SK-N-SH (cell line): ENCODE measurements around the gene GLIS1. TPM values are rescaled to one million over a fixed set of nuclear protein-coding genes. Genes with fewer than 3 reads are reported as not detected.

ENCODE experiments used
- CTCF ChIA-PET: fragments of 300-600, 350-600 bp; formaldehyde crosslinking; extraction: SDS; loops from one replicate; lab custom pipeline; 2021; lab: Yijun Ruan, JAX
- POLR2A ChIA-PET: fragments of 350-600 bp; sonication (Branson Sonifier 250); formaldehyde crosslinking; extraction: SDS; loops from one replicate; lab custom pipeline; 2020; ENCODE audit warnings: antibody characterized with exemption, inconsistent platforms; lab: Yijun Ruan, JAX
- DNase-seq: peaks from one replicate; pipeline ENCODE4 v3.0.0; 2012
- H2AFZ ChIP-seq: fragments of 200-600 bp; sonication (generic); 2 replicates; pipeline ENCODE4 v1.8.1; 2016; ENCODE audit warnings: antibody characterized with exemption, mild to moderate bottlenecking, low read depth
- H3F3A ChIP-seq: fragments of 200-600 bp; sonication (generic); replicated peaks from 2 replicates; pipeline ENCODE3; 2016; ENCODE audit warnings: antibody characterized with exemption, mild to moderate bottlenecking; ENCODE audit not compliant: insufficient read depth
- H3K27ac ChIP-seq, 2 experiments: fragments of 200-500 bp in 1 of 2; fragments of 200-600 bp in 1 of 2; sonication (Bioruptor generic) in 1 of 2; sonication (generic), shearing (Covaris generic) in 1 of 2; 2 replicates each; pipeline versions ENCODE4 v1.5.1 to v1.6.1; 2014 to 2016; ENCODE audit warnings: low read depth in 2 of 2, inconsistent platforms in 1 of 2, low read length in 1 of 2, mild to moderate bottlenecking in 1 of 2, mixed read lengths in 1 of 2
- H3K27me3 ChIP-seq: fragments of 200-600 bp; sonication (generic), shearing (Covaris generic); 2 replicates; pipeline ENCODE4 v1.6.1; 2016; ENCODE audit warnings: mixed run types; ENCODE audit not compliant: insufficient read depth
- H3K36me3 ChIP-seq, 2 experiments: fragments of 200-500 bp in 1 of 2; fragments of 200-600 bp in 1 of 2; sonication (Bioruptor generic) in 1 of 2; sonication (generic) in 1 of 2; replicated peaks in 1 of 2; 2 replicates each; pipeline versions ENCODE3 to v1.5.1; 2014 to 2016; ENCODE audit warnings: low read length in 1 of 2, mild to moderate bottlenecking in 1 of 2; ENCODE audit not compliant: insufficient read depth in 2 of 2, control insufficient read depth in 1 of 2
- H3K4me1 ChIP-seq, 2 experiments: fragments of 200-500 bp in 1 of 2; fragments of 200-600 bp in 1 of 2; sonication (Bioruptor generic) in 1 of 2; sonication (generic), shearing (Covaris generic) in 1 of 2; 2 replicates each; pipeline versions ENCODE4 v1.5.1 to v1.6.1; 2014 to 2016; ENCODE audit warnings: low read depth in 1 of 2, low read length in 1 of 2, mixed run types in 1 of 2; ENCODE audit not compliant: insufficient read depth in 2 of 2, control insufficient read depth in 1 of 2
- H3K4me2 ChIP-seq: fragments of 200-600 bp; sonication (generic), shearing (Covaris generic); 2 replicates; pipeline ENCODE4 v1.6.1; 2017; ENCODE audit warnings: mixed run types
- H3K4me3 ChIP-seq, 2 experiments: fragments of 200-500 bp in 1 of 2; fragments of 200-600 bp in 1 of 2; sonication (Bioruptor generic) in 1 of 2; sonication (generic), shearing (Covaris generic) in 1 of 2; 2 replicates each; pipeline versions ENCODE4 v1.5.1 to v1.8.1; 2014 to 2016; ENCODE audit warnings: low read depth in 2 of 2, inconsistent platforms in 1 of 2, low read length in 1 of 2, mild to moderate bottlenecking in 1 of 2, mixed read lengths in 1 of 2, moderate library complexity in 1 of 2
- H3K79me2 ChIP-seq: fragments of 200-600 bp; sonication (generic); 2 replicates; pipeline ENCODE4 v1.8.1; 2017; ENCODE audit warnings: mild to moderate bottlenecking; ENCODE audit not compliant: insufficient read depth
- H3K9ac ChIP-seq: fragments of 200-600 bp; sonication (generic); 2 replicates; pipeline ENCODE4 v1.6.1; 2017; ENCODE audit warnings: mixed run types
- H3K9me2 ChIP-seq: fragments of 200-600 bp; sonication (generic); 2 replicates; pipeline ENCODE4 v1.6.1; 2017; ENCODE audit warnings: mixed run types
- H3K9me3 ChIP-seq: fragments of 200-600 bp; sonication (generic); 2 replicates; pipeline ENCODE4 v1.6.1; 2017; ENCODE audit warnings: mixed run types, mild to moderate bottlenecking, moderate library complexity
- H4K20me1 ChIP-seq: fragments of 200-600 bp; sonication (generic); 2 replicates; pipeline ENCODE4 v1.6.1; 2017; ENCODE audit warnings: mild to moderate bottlenecking, mixed run types; ENCODE audit not compliant: insufficient read depth
- ELF1 ChIP-seq: IDR thresholded peaks from 2 replicates; pipeline ENCODE4 v1.4.0; 2012
- EP300 ChIP-seq, 2 experiments: IDR thresholded peaks; 2 replicates each; pipeline versions ENCODE4 v1.4.0 to v1.6.1; 2012; ENCODE audit warnings: borderline replicate concordance in 1 of 2, low read depth in 1 of 2, low read length in 1 of 2
- GABPA ChIP-seq: IDR thresholded peaks from 2 replicates; pipeline ENCODE4 v1.4.0; 2012; ENCODE audit warnings: low read depth, mild to moderate bottlenecking
- MEF2A ChIP-seq: IDR thresholded peaks from 2 replicates; pipeline ENCODE4 v1.4.0; 2012; ENCODE audit warnings: low read depth, borderline replicate concordance
- NFIC ChIP-seq: IDR thresholded peaks from 2 replicates; pipeline ENCODE4 v1.4.0; 2012; ENCODE audit warnings: borderline replicate concordance
- PBX3 ChIP-seq: IDR thresholded peaks from 2 replicates; pipeline ENCODE4; 2012
- SMC3 ChIP-seq: IDR thresholded peaks from 2 replicates; pipeline ENCODE4 v1.6.1; 2012; ENCODE audit warnings: low read depth, low read length, improper control_type of control experiment
- TCF12 ChIP-seq: IDR thresholded peaks from 2 replicates; pipeline ENCODE4 v1.4.0; 2012
- WGBS: methylation state at CpG from one replicate; pipeline ENCODE4 v1.1.6; 2017; ENCODE audit warnings: low lambda C conversion rate; 5-methylcytosine and 5-hydroxymethylcytosine counted together
- polyA plus RNA-seq, 3 experiments: library from polyadenylated mRNA; depleted of rRNA; stranded (reverse); fragments of >200 nt; gene quantifications; 2 replicates each; pipeline ENCODE4 v1.2.3, GENCODE V29; 2012
- TF ChIP-seq, protein P1 (sequence below): IDR thresholded peaks from 2 replicates; pipeline ENCODE4 v1.6.1; 2012; ENCODE audit warnings: mild to moderate bottlenecking, low read depth, low read length, moderate library complexity
- TF ChIP-seq, protein P2 (sequence below): fragments of 200-600 bp; sonication (generic); IDR thresholded peaks from 2 replicates; pipeline ENCODE4 v1.6.1; 2017; ENCODE audit warnings: antibody characterized with exemption, mild to moderate bottlenecking, moderate library complexity
- TF ChIP-seq, protein P3 (sequence below): fragments of 150-350 bp; IDR thresholded peaks from 2 replicates; pipeline ENCODE4 v1.6.1; 2016; ENCODE audit warnings: mild to moderate bottlenecking, low read depth, low read length
- TF ChIP-seq, protein P4 (sequence below): IDR thresholded peaks from 2 replicates; pipeline ENCODE4 v1.4.0; 2012; ENCODE audit warnings: low read depth

GLIS1 gene
- polyA plus RNA-seq, 1 of the 3 experiments (the other 2 are of a cell fraction) = 0.13 TPM

GRCh38 chr1:53514436-53514835, 224.5 kb downstream of the GLIS1 start (continued):
- TF ChIP-seq, protein P1, sequence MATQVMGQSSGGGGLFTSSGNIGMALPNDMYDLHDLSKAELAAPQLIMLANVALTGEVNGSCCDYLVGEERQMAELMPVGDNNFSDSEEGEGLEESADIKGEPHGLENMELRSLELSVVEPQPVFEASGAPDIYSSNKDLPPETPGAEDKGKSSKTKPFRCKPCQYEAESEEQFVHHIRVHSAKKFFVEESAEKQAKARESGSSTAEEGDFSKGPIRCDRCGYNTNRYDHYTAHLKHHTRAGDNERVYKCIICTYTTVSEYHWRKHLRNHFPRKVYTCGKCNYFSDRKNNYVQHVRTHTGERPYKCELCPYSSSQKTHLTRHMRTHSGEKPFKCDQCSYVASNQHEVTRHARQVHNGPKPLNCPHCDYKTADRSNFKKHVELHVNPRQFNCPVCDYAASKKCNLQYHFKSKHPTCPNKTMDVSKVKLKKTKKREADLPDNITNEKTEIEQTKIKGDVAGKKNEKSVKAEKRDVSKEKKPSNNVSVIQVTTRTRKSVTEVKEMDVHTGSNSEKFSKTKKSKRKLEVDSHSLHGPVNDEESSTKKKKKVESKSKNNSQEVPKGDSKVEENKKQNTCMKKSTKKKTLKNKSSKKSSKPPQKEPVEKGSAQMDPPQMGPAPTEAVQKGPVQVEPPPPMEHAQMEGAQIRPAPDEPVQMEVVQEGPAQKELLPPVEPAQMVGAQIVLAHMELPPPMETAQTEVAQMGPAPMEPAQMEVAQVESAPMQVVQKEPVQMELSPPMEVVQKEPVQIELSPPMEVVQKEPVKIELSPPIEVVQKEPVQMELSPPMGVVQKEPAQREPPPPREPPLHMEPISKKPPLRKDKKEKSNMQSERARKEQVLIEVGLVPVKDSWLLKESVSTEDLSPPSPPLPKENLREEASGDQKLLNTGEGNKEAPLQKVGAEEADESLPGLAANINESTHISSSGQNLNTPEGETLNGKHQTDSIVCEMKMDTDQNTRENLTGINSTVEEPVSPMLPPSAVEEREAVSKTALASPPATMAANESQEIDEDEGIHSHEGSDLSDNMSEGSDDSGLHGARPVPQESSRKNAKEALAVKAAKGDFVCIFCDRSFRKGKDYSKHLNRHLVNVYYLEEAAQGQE = no peak
- TF ChIP-seq, protein P2, sequence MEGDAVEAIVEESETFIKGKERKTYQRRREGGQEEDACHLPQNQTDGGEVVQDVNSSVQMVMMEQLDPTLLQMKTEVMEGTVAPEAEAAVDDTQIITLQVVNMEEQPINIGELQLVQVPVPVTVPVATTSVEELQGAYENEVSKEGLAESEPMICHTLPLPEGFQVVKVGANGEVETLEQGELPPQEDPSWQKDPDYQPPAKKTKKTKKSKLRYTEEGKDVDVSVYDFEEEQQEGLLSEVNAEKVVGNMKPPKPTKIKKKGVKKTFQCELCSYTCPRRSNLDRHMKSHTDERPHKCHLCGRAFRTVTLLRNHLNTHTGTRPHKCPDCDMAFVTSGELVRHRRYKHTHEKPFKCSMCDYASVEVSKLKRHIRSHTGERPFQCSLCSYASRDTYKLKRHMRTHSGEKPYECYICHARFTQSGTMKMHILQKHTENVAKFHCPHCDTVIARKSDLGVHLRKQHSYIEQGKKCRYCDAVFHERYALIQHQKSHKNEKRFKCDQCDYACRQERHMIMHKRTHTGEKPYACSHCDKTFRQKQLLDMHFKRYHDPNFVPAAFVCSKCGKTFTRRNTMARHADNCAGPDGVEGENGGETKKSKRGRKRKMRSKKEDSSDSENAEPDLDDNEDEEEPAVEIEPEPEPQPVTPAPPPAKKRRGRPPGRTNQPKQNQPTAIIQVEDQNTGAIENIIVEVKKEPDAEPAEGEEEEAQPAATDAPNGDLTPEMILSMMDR = no peak
- TF ChIP-seq, all 33 proteins: peak for 0

GRCh38 chr1:53513846-53514245, 225.1 kb downstream of the GLIS1 start:
- Histone ChIP-seq H3K4me1 (peaks cover 16 to 80% of the 10 kb centered on the region in 2 experiments; a peak in 3 of 4 replicates), H3K9ac (no peak overlapping the region), H3K79me2 (no peaks in the 10 kb centered on the region), H3K27ac (no peak overlapping the region; a peak in 1 of 4 replicates), H3K27me3 (no peaks in the 10 kb centered on the region), H4K20me1 (no peaks in the 10 kb centered on the region; the same call in 1 of the 2 replicates), H3K4me3 (no peak overlapping the region), H3K9me3 (no peaks in the 10 kb centered on the region), H3K4me2 (no peak overlapping the region), H3K9me2 (no peaks in the 10 kb centered on the region), H3F3A (peaks cover 23% of the 10 kb centered on the region), H2AFZ (no peak overlapping the region), H3K36me3 (no peaks in the 10 kb centered on the region)
- TF ChIP-seq GABPA (no peak), EP300 (IDR thresholded peaks at IDR 0.05; ENCODE audit: borderline replicate concordance in 1 of 2, low read depth in 1 of 2, low read length in 1 of 2) (no peak), NFIC (no peak), PBX3 (no peak), TCF12 (no peak), ELF1 (no peak), MEF2A (no peak), SMC3 (no peak)
- TF ChIP-seq, protein P3, sequence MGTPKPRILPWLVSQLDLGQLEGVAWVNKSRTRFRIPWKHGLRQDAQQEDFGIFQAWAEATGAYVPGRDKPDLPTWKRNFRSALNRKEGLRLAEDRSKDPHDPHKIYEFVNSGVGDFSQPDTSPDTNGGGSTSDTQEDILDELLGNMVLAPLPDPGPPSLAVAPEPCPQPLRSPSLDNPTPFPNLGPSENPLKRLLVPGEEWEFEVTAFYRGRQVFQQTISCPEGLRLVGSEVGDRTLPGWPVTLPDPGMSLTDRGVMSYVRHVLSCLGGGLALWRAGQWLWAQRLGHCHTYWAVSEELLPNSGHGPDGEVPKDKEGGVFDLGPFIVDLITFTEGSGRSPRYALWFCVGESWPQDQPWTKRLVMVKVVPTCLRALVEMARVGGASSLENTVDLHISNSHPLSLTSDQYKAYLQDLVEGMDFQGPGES = no peak
- TF ChIP-seq, protein P4, sequence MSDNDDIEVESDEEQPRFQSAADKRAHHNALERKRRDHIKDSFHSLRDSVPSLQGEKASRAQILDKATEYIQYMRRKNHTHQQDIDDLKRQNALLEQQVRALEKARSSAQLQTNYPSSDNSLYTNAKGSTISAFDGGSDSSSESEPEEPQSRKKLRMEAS = no peak
- TF ChIP-seq, protein P1 = no peak
- TF ChIP-seq, protein P2 = no peak
- no peak for DNase-seq
- CTCF ChIA-PET = no interaction called here
- WGBS = 100% methylated on average over 1 of the region's 7 CpGs
- POLR2A ChIA-PET = no interaction called here
